Spleen (tissue), 7 donors: ENCODE data around the gene MCTP1.

Experiments
- CTCF ChIP-seq, 11 experiments: fragments of 200-600 bp in 7 of 11; fragments of 450-650 bp in 4 of 11; sonication (generic) in 4 of 11; IDR thresholded peaks in 8 of 11; conservative IDR thresholded peaks in 3 of 11; 1 replicate in 7 of 11; 2 replicates in 4 of 11; pipeline versions ENCODE4 v1.4.0 to v1.8.0; 2016 to 2021; ENCODE audit warnings: antibody characterized with exemption in 11 of 11, inconsistent platforms in 4 of 11, mild to moderate bottlenecking in 1 of 11
- POLR2A ChIP-seq, 3 donors: fragments of 450-650 bp; IDR thresholded peaks; one replicate each; pipeline ENCODE4 v1.5.1; 2017; ENCODE audit warnings: antibody characterized with exemption in 3 of 3, mild to moderate bottlenecking in 1 of 3
- POLR2AphosphoS5 ChIP-seq, 3 donors: sonication (generic); formaldehyde crosslinking; IDR thresholded peaks; one replicate each; pipeline ENCODE4 v1.5.1; 2017; ENCODE audit warnings: antibody characterized with exemption in 3 of 3
- donor health status: DM: no; HTN: no; CAD: no; lungs with moderate emphysema.
- donor health status: DM: no; HTN: no; CAD: no.
- donor health status: DM: no; HTN: no; CAD: no.

- TF ChIP-seq POLR2AphosphoS5 (IDR thresholded peaks at IDR 0.05) (no peak), CTCF (IDR thresholded peaks at IDR 0.05 in 8 of 11, conservative IDR thresholded peaks at IDR 0.05 in 3 of 11) (no peak), POLR2A (IDR thresholded peaks at IDR 0.05) (no peak)
These were observed 160.8 kb downstream of the MCTP1 start for GRCh38 chr5:95124101-95124500.
